ENCODE data around the gene C12orf42. TPM values are rescaled to one million over a fixed set of nuclear protein-coding genes. Genes with fewer than 3 reads are reported as not detected.

Gene C12orf42
- total RNA-seq, 1 experiment from 2014 or later = not detected

GRCh38 chr12:103303484-103303883 is 192.3 kb downstream of the C12orf42 start:
- H4K8ac ChIP-seq (replicated peaks; ENCODE audit: insufficient read length, low read depth, low read length) = no peak overlapping the region
- no peak overlapping the region for H3K4ac ChIP-seq (ENCODE audit: low read depth, low read length)
- H2AK5ac ChIP-seq (ENCODE audit: insufficient read length, low read length) = no peak overlapping the region
- H4K20me1 ChIP-seq (ENCODE audit: control insufficient read depth, insufficient read depth, insufficient read length) = no peaks in the 10 kb centered on the region
- Mint-ChIP-seq H3K9me3 (no peaks in the 10 kb centered on the region), H3K4me3 (no peak overlapping the region), H3K27me3 (ENCODE audit: low read depth) (peaks cover 17% of the 10 kb centered on the region), H3K36me3 (ENCODE audit: insufficient read depth in 1 of 3, low read depth in 3 of 3) (no peaks in the 10 kb centered on the region), H3K4me1 (peaks cover 9 to 15% of the 10 kb centered on the region in 2 experiments), H3K27ac (no peak overlapping the region)
- no peak overlapping the region for H2AFZ ChIP-seq (ENCODE audit: low read length)
- H3K9me3 ChIP-seq (ENCODE audit: control insufficient read depth, low read depth, low read length) = no peaks in the 10 kb centered on the region
- TF ChIP-seq, protein P1, sequence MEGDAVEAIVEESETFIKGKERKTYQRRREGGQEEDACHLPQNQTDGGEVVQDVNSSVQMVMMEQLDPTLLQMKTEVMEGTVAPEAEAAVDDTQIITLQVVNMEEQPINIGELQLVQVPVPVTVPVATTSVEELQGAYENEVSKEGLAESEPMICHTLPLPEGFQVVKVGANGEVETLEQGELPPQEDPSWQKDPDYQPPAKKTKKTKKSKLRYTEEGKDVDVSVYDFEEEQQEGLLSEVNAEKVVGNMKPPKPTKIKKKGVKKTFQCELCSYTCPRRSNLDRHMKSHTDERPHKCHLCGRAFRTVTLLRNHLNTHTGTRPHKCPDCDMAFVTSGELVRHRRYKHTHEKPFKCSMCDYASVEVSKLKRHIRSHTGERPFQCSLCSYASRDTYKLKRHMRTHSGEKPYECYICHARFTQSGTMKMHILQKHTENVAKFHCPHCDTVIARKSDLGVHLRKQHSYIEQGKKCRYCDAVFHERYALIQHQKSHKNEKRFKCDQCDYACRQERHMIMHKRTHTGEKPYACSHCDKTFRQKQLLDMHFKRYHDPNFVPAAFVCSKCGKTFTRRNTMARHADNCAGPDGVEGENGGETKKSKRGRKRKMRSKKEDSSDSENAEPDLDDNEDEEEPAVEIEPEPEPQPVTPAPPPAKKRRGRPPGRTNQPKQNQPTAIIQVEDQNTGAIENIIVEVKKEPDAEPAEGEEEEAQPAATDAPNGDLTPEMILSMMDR (conservative IDR thresholded peaks at IDR 0.05) = no peak
- no peak overlapping the region for H3K27ac ChIP-seq (ENCODE audit: insufficient read length, low read depth, low read length)
- no peaks in the 10 kb centered on the region for H3K79me2 ChIP-seq (ENCODE audit: insufficient read depth, low read length)
- no peak overlapping the region for H2BK15ac ChIP-seq (ENCODE audit: low read depth, low read length)
- H2BK5ac ChIP-seq (ENCODE audit: insufficient read length, low read length) = no peak overlapping the region
- no peak overlapping the region for H2BK20ac ChIP-seq (ENCODE audit: low read depth, low read length, poor library complexity, severe bottlenecking)
- no peak overlapping the region for H3K56ac ChIP-seq (ENCODE audit: insufficient read length, low read depth, low read length)
- no peak overlapping the region for H3K14ac ChIP-seq (ENCODE audit: insufficient read depth, low read length)
- H3K4me1 ChIP-seq (ENCODE audit: insufficient read depth, low read length) = no peaks in the 10 kb centered on the region
- no peak overlapping the region for H3T11ph ChIP-seq (ENCODE audit: low read length)
- no peak overlapping the region for H3K23ac ChIP-seq (ENCODE audit: insufficient read length, low read depth, low read length)
- H3K9ac ChIP-seq (ENCODE audit: extremely low read depth, insufficient read length, low read length) = no peak overlapping the region
- H3K79me1 ChIP-seq (ENCODE audit: insufficient read depth, low read depth, low read length, poor library complexity, severe bottlenecking) = no peaks in the 10 kb centered on the region
- no peak overlapping the region for H4K5ac ChIP-seq (ENCODE audit: insufficient read length, low read depth, low read length)
- no peak overlapping the region for H4K91ac ChIP-seq (ENCODE audit: insufficient read length, low read depth, low read length)
- no peak overlapping the region for H3K4me2 ChIP-seq (ENCODE audit: insufficient read depth, insufficient read length, low read length)
- no peak overlapping the region for H2BK120ac ChIP-seq (ENCODE audit: low read depth, low read length, poor library complexity, severe bottlenecking)
- no peak overlapping the region for H2BK12ac ChIP-seq (ENCODE audit: insufficient read length, low read depth, low read length)
- no peak for DNase-seq
- H3K18ac ChIP-seq (ENCODE audit: insufficient read length, low read depth, low read length) = no peak overlapping the region
- H3K23me2 ChIP-seq (ENCODE audit: insufficient read length, low read depth, low read length, poor library complexity, severe bottlenecking) = peaks cover 3% of the 10 kb centered on the region
- H3K27me3 ChIP-seq (ENCODE audit: insufficient read depth, low read length) = no peaks in the 10 kb centered on the region
- no CpG with 5 or more reads among the region's 2 CpGs for WGBS (ENCODE audit: extremely low coverage, insufficient read length, low lambda C conversion rate)
